GM12878 (cell line): ENCODE data around the gene SLA2.

ENCODE experiments used
- EZH2 ChIP-seq: IDR thresholded peaks from 2 replicates; pipeline ENCODE4 v1.6.1; 2012; ENCODE audit warnings: low read depth, mild to moderate bottlenecking, control low read depth, inconsistent platforms, low read length, borderline replicate concordance; ENCODE audit not compliant: control insufficient read depth
- GABPA ChIP-seq: IDR thresholded peaks from 2 replicates; pipeline ENCODE4 v1.6.1; 2014; ENCODE audit warnings: antibody characterized with exemption, low read depth, mild to moderate bottlenecking, inconsistent platforms
- JUND ChIP-seq: IDR thresholded peaks from 2 replicates; pipeline ENCODE4 v1.6.1; 2012; ENCODE audit warnings: low read depth, mild to moderate bottlenecking, low read length, improper control_type of control experiment, moderate library complexity
- POLR2AphosphoS2 ChIP-seq: IDR thresholded peaks from 2 replicates; pipeline ENCODE4 v1.6.1; 2011; ENCODE audit warnings: low read depth, mild to moderate bottlenecking, low read length, improper control_type of control experiment, moderate library complexity
- RAD21 ChIP-seq: IDR thresholded peaks from 2 replicates; pipeline ENCODE4 v1.6.1; 2011; ENCODE audit warnings: mild to moderate bottlenecking, low read depth, low read length, moderate library complexity; ENCODE audit not compliant: insufficient read depth
- STAT1 ChIP-seq: fragments of 450-650 bp; conservative IDR thresholded peaks from 2 replicates; pipeline ENCODE4 v1.6.1; 2014; ENCODE audit warnings: antibody characterized with exemption, mild to moderate bottlenecking
- TF ChIP-seq, protein P1 (sequence below), 3 experiments: IDR thresholded peaks in 2 of 3; conservative IDR thresholded peaks in 1 of 3; 2 replicates each; pipeline ENCODE4 v1.5.1; 2011; ENCODE audit warnings: low read depth in 3 of 3, low read length in 3 of 3, mild to moderate bottlenecking in 3 of 3, control low read depth in 2 of 3, moderate library complexity in 2 of 3, inconsistent platforms in 1 of 3, mixed read lengths in 1 of 3; ENCODE audit not compliant: control insufficient read depth in 2 of 3, insufficient read depth in 1 of 3; ENCODE audit errors: extremely low read depth in 1 of 3
- TF ChIP-seq, protein P2 (sequence below): fragments of 450-650 bp; IDR thresholded peaks from 2 replicates; pipeline ENCODE4 v1.6.1; 2017; ENCODE audit warnings: mild to moderate bottlenecking, low read depth, inconsistent platforms; ENCODE audit not compliant: poor library complexity, severe bottlenecking

DNA sequence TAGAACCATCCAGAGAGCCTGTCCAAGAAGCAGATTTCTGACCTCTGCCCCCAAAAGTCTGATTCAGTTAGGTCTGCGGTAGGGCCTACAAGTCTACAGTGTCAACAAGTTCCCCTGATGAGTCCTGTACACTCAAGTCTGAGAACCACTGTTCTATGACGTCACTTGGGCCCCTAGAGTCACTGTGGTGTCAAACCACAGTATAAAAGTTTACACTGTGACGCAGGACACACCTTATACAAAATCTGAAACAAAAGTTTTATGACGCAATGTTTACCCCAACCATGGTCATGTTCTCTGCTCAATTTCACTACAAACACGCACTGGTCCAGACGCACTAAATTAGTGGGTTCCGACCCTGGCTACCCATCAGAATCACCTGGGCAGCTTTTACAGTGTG, 17.9 kb downstream of the SLA2 start:
- TF ChIP-seq, protein P1, sequence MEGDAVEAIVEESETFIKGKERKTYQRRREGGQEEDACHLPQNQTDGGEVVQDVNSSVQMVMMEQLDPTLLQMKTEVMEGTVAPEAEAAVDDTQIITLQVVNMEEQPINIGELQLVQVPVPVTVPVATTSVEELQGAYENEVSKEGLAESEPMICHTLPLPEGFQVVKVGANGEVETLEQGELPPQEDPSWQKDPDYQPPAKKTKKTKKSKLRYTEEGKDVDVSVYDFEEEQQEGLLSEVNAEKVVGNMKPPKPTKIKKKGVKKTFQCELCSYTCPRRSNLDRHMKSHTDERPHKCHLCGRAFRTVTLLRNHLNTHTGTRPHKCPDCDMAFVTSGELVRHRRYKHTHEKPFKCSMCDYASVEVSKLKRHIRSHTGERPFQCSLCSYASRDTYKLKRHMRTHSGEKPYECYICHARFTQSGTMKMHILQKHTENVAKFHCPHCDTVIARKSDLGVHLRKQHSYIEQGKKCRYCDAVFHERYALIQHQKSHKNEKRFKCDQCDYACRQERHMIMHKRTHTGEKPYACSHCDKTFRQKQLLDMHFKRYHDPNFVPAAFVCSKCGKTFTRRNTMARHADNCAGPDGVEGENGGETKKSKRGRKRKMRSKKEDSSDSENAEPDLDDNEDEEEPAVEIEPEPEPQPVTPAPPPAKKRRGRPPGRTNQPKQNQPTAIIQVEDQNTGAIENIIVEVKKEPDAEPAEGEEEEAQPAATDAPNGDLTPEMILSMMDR (IDR thresholded peaks at IDR 0.05 in 2 of 3, conservative IDR thresholded peaks at IDR 0.05 in 1 of 3; ENCODE audit: control insufficient read depth in 2 of 3, extremely low read depth in 1 of 3, insufficient read depth in 1 of 3, low read depth in 3 of 3, low read length in 3 of 3) = no peak
- TF ChIP-seq RAD21 = no peak
- no peak for TF ChIP-seq EZH2
- TF ChIP-seq, protein P2, sequence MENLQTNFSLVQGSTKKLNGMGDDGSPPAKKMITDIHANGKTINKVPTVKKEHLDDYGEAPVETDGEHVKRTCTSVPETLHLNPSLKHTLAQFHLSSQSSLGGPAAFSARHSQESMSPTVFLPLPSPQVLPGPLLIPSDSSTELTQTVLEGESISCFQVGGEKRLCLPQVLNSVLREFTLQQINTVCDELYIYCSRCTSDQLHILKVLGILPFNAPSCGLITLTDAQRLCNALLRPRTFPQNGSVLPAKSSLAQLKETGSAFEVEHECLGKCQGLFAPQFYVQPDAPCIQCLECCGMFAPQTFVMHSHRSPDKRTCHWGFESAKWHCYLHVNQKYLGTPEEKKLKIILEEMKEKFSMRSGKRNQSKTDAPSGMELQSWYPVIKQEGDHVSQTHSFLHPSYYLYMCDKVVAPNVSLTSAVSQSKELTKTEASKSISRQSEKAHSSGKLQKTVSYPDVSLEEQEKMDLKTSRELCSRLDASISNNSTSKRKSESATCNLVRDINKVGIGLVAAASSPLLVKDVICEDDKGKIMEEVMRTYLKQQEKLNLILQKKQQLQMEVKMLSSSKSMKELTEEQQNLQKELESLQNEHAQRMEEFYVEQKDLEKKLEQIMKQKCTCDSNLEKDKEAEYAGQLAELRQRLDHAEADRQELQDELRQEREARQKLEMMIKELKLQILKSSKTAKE = no peak
- no peak for TF ChIP-seq POLR2AphosphoS2
- no peak for TF ChIP-seq GABPA
- TF ChIP-seq STAT1 = no peak
- no peak for TF ChIP-seq JUND
